Caki2 (cell line): Measurements from ENCODE around the gene YBX1. TPM values are rescaled to one million over a fixed set of nuclear protein-coding genes. Genes with fewer than 3 reads are reported as not detected.
"Not testable (repeated sequence)": the region's sequence is repeated elsewhere in the genome, so short reads cannot be mapped to it uniquely, and the experiment has no call there.

Experiments used
- DNase-seq: peaks from one replicate; pipeline ENCODE4 v3.0.0-alpha.2; 2015; ENCODE audit warnings: low read depth
- in situ Hi-C: cut with HindIII; loops from 2 replicates; pipeline ENCODE4 v1.10.0; 2016; ENCODE audit warnings: low sequenced_read_pairs, low pct_unique_long_range_greater_than_20kb, mixed read lengths
- total RNA-seq: library from RNA; depleted of rRNA; stranded (reverse); fragments of >200 nt; shearing (Covaris generic); gene quantifications from 2 replicates; pipeline ENCODE4 v1.2.3, GENCODE V29; 2014; ENCODE audit warnings: low replicate concordance

Gene YBX1
- total RNA-seq, 1 experiment from 2014 or later = 996 TPM

DNA sequence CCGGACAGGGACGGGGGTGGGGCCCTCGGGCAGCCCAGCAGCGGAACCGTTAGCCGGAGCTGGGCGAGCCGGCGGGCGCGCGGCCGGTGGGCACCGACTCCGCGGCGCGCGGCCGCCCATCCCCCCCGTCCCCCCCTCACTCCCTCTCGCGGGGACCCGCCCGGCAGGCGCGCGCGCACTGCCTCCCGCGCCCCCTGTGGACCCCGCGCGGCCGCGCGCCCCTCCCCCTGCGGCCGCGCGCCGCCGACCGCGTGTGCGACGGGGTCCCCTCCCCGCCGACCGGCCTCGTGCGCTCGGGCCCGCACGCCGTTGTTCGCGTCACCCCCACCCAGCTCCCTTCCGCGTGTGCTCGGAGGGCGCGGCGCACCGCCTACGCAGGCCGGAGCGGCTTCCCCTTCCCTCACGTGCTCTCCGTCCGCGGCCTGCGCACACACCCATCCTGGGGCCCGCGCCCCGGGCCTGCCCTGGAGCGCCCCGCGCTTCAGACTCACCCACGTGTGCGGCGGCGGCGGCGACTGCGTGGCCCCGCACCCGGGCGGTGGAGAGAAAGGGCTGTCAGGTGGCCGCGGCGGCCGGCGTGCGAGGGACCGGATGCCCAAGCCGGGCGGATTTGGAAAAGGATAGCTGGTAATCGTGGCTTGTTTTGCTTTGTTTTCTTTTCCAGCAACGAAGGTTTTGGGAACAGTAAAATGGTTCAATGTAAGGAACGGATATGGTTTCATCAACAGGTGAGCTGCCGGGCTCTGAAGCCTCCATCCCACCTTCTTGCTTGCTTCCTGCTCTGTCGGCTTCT is 717 bp downstream of the YBX1 start:
- DNase-seq = peak; percentile 78
- in situ Hi-C loops = no loop called here

DNA sequence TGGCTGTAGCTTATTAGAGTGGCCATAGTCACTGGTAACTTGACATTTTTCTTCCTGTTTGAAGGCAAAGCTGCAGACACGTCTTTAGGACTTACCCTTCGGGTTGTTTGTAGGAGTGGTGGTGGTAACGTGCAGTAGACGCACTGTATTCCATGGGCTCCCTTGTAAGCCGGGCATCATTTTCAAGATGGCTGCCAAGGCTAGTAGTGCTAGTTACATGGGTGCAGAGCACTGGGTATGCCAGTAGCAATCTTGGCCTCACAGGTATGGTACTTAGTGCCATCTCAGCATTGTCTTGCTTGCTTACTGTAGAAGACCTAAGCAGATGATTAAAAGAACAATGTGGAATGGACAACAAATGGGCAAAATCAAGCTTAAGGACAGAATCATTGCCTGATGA is 1.9 kb downstream of the YBX1 start:
- DNase-seq = no peak
- in situ Hi-C loops = no loop called here

DNA sequence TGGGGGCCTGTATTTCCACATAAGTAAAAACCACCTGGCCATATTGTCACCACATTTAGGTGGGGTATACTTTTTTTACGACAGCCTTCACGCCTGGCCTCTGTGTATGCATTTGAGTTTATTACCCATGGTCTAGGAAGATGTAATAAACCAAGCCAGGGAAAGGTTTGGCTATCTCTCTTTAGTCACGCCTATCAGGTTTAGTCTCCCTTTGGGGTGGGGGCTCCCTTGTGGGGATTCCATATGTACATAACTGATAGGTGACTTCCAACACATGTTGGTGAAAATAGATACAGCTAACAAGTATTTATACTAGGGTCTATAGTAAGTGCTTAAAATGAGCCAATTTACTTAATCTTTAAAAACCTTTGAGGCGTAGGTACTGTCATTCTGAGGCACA is 4.2 kb downstream of the YBX1 start:
- no peak for DNase-seq
- in situ Hi-C loops = no loop called here

DNA sequence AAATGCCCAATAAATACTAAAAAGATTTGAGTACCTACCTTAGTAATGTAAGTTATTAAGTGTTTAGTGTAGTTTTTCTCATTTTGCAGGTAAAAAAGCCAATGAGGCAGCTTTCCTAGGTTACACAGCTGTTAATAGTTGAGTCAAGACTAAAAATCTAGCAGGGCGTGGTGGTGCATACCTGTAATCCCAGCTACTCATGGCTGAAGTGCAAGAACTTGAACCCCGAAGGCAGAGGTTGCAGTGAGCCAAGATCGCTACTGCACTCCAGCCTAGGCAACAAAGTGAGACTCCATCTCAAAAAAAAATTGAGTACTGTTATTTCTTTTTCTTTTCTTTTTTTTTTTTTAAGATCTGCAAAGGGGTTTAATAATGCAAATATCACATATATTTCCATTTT is 7.7 kb downstream of the YBX1 start:
- in situ Hi-C loops = no loop called here
- DNase-seq = no peak

DNA sequence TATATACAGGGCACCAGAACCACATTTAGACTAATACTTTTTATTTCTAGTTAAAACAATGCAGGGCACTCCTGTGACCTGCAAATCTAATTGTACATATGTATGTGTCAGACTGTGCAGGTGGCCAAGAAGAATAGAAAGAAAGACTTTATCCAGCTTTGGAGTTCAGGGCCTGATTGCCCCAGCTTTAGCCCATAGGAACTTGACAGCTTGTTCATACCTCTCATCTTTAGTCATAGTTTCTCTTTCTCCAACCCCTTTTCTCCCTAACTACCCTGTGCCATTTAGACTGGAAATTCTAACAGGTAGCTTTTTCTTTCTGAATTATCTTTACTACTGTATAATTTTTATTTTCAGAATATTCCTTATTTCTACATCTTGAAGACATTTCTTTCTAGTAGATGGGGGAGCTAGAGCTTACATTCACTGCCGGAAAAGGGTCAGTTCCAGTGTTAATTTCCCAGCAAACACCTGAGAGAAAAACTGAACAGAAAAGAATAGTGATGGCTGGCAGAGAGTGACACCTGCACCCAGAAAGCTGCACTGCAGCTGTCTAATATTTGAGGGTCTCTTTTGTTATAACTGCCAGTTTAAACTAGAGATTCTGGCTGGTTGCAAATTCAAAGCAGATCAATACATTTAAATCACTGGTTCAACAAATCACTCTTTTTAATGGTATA is 8.4 kb downstream of the YBX1 start:
- DNase-seq = no peak
- in situ Hi-C loops = no loop called here

DNA sequence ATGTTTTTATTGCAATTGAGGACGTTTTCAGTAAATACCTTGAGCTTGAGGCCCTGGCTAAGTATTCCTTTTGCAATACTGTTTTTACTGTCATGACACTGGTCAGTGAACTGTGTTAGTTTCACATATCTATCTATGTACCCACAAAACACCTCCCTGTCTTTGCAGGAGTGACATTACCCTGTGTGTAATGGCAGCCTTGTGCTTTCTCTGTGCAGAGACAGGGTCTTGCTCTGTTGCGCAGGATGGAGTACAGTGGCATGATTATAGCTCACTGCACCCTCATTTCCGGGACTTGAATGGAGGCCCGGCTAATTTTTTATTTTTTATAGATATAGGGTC is 8.9 kb downstream of the YBX1 start:
- no peak for DNase-seq
- in situ Hi-C loops = no loop called here

DNA sequence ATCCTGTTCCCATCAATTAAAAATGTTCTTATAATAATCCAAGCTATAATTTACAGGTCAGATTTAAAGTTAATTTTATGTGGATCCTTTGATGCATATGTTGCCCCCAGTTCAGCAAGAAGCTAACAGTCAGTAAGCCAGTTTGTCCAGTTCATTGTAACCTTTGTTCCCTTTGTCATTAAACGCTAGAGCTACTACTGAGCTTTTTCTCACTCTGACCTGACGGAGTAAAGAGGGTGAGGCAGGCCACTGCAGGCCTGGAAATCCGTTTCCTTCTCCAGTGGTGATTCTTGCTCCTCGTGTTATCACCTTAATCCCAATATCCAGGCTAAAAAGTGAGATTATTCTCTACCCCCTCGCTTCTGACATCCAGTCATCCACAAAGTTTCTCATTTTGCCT is 10.2 kb downstream of the YBX1 start:
- in situ Hi-C loops = no loop called here
- DNase-seq = no peak

DNA sequence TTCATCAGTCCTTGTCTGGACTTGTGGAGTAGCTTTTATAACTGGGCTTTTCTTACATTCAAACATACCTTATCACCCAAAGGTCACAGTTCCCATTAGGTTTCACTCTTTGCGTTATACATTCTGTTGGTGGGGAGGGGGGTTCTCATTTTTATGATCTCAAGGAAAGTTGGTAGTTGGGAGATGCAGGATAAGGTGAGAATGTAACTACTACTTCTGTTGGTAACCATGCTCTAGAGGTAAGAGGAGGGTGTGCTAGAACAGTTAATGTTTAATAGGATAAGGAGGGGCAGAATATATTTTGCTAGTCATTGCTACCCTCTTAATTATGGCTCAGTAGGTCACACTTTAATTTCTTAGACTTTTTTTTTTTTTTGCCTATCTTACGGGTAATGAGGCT is 10.7 kb downstream of the YBX1 start:
- in situ Hi-C loops = no loop called here
- no peak for DNase-seq

DNA sequence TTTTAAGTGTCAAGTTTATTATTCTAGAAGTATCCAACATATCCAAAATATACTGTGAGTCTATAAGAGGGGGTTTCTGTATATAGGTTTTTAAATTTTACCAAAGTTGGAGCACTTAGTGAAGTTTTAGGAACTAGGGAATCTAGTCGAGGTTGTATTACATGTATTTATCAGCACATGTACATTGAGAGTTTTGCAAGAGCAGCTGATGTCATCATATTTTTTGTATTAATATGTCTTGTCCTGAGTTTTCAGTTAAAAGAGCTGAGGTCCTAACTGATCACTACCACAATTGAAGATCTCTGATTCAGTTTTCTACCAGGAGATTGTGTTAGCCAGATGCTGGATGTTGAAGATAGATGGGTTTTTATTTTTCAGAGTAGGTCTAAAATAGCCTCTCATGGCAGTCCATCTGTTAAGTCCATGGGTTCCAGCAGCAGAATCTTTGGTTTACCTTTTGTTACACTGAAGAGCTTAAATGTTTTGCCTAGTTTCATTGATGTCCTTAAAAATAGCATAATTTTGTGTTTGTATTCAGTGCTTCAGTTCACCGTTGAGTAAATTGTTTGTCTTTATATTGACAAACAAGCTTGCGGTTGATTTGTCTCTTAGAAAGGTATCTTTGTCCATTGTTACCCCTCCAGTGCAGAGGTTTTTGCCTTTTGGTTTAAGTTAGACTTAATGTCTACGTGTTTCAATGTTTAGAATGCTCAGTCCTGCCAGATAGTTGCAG is 16.0 kb downstream of the YBX1 start:
- no peak for DNase-seq
- in situ Hi-C loops = no loop called here

DNA sequence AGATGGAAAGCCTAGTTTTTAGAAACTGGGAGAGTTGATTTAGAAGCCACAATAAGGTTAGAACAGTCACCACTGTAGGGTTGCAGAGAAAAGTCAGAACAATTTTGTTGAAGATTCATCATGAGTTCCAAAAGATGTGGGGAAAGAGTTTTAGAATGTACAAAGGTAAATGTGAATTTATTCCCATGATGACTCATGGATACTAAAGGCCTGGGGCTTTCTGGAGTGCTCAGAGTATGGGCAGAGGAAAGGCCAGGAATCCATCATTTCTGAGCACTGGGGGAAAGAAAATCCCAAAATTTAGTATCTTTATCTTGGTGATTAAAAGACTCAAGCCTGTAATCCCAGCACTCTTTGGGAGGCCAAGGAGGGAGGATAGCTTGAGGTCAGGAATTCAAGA is 17.8 kb downstream of the YBX1 start:
- DNase-seq = no peak
- in situ Hi-C loops = no loop called here

DNA sequence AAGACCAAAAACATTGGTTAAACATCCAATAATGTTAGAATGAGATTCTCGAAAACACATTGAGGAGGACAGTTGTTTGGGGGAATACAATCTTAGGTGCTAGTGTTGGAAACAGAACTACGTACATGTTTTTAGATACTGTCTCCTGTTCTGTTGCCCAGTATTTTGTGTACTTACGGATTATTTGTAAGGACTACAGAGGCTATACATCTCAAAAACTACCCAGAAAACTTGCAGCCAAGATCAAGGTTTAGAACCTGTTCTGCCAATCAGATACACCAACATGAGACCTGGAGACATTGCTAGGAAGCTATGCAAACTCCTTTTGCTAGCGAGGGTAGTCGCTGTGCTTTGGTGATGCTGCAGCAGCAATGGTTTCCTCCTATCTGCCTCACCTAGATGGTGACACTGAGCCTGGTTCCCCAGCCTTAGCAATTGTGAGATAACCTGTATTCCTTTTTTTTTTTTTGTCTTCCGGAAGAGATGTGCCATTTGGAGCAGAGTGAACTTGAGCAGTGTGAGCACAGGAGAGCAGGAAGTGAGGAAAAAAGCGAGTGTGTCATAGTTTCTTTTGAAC is 21.8 kb downstream of the YBX1 start:
- in situ Hi-C loops = no loop called here
- no peak for DNase-seq

DNA sequence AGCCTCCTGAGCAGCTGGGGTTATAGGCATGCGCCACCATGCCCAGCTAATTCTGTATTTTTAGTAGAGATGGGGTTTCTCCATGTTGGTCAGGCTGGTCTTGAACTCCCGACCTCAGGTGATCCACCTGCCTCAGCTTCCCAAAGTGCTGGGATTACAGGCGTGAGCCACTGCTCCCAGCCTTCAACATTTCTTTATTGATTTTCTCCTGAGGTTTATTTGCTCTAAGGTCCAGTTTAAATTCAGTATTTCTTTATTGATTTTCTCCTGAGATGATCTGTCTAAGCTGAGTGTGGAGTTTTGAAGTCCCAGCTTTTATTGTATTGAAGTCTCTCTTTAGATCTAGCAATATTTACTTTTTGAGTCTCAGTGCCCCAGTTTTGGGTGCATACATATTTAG is 30.6 kb downstream of the YBX1 start:
- in situ Hi-C loops, DNase-seq: not testable (repeated sequence)

DNA sequence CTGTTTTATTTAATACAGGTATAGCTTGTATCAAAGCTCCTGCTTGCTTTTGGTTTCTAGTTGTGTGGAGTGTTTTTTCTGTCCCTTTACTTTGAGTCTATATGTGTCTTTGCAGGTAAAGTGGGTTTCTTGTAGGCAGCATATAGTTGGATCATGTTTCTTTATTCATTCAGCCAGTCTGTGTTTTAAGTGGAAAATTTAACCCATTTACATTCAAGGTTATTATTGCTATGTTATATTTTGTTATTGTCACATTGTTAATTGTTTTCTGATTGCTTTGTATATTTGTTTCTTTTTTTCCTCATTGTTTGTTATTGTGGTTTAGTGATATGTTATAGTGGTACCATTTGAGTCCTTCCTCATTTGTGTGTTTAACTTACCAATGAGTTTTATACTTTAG is 31.1 kb downstream of the YBX1 start:
- DNase-seq = no peak
- in situ Hi-C loops = no loop called here

DNA sequence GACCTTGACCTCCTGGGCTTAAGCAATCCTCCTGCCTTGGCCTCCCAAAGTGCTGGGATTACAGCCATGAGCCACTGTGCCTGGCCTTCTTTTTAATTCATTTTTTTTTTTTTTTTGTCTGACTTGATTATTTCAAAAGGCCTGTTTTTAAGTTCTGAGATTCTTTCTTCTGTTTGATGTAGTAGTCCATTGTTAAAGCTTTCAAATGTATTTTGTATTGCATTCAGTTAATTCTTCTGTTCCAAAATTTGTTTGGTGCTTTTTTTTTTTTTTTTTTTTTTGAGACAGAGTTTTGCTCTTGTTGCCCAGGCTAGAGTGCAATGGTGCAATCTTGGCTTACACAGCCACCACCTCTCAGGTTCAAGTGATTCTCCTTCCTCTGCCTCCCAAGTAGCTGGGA is 32.2 kb downstream of the YBX1 start:
- not testable (repeated sequence) for DNase-seq

DNA sequence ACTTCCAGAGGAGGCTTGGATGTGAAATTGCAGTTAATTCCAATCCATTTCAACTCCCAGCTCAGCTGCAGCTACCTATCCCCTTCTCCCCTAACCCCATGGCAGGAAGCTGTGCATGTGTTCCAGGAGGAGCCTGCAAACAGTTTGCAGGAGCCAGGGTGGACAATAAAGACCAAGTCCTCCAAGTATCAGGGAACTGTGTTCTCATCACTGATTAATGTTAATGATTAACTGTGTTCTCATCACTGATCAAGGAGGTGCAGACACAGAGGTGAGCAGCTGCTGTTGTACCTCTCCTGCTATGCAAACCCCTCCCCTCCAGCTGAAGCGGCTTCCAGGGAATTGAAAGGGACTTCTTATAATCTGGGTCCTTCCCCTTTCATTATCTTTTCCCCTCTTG is 38.6 kb downstream of the YBX1 start:
- in situ Hi-C loops = no loop called here
- peak; percentile 21 for DNase-seq

More for the DNA sequence above, 32.2 kb downstream of the YBX1 start:
- in situ Hi-C loops = not testable (repeated sequence)

DNA sequence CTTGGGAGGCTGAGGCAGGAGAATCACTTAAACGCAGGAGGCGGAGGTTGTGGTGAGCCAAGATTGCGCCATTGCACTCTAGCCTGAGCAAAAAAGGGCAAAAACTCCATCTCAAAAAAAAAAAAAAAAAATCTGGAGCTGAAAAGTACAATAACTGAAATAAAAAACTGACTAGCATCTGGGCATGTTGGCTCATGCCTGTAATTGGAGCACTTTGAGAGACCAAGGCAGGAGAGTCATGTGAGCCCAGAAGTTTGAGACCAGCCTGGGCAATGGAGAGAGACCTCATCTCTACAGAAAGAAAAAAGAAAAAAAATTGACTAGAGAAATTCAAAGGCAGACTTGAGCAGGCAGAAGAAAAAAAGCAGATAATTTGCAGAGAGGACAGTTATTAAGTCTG is 39.7 kb downstream of the YBX1 start:
- no peak for DNase-seq
- in situ Hi-C loops = no loop called here

DNA sequence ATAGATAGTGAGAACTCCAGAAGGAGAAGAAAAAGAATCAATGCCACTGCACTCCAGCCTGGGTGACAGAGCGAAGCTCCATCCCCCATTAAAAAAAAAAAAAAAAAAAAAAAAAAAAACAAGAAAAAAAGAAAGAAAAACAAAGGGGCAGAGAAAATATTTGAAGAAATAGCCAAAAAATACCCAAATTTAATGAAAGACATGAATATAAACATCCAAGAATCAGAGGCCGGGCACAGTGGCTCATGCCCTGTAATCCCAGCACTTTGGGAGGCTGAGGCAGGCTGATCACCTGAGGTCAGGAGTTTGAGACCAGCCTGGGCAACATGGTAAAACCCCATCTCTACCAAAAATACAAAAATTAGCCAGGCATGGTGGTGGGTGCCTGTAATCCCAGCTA is 40.2 kb downstream of the YBX1 start:
- in situ Hi-C loops, DNase-seq: not testable (repeated sequence)

DNA sequence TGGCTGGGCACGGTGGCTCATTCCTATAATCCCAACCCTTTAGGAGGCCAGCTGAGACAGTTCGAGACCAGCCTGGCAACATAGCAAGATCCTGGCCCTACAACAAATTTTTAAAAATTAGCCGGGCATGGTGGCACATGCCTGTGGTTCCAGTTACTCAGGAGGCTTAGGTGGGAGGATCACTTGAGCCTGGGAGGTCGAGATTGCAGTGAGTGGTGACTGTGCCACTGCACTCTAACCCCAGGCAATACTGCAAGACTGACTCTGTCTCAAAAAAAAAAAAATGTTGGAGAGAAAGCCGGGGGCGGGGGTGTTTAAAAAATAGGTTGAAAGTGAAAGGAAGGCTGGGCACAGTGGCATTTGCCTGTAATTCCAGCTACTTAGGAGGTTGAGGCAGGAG is 41.3 kb downstream of the YBX1 start:
- in situ Hi-C loops = no loop called here
- DNase-seq = no peak

DNA sequence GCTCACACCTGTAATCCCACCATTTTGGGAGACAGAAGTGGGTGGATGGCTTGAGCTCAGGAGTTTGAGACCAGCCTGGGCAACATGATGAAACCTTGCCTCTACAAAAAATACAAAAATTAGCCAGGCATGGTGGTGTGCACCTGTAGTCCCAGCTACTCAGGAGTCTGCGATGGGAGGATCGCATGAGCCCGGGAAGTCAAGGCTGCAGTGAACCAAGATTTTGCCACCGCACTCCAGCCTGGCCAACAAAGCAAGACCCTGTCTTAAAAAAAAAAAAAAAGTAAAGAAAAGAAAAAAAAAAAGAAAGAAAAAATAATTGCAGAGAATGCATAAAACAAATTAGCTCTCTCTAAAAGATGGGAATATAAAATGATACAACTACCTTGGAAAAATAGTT is 43.6 kb downstream of the YBX1 start:
- in situ Hi-C loops, DNase-seq: not testable (repeated sequence)
